Activated T-cell treated with anti-CD3 and anti-CD28 coated beads for 1 hour (primary cell): ENCODE data around the gene RGS10.
"Not testable (repeated sequence)": the region's sequence is repeated elsewhere in the genome, so short reads cannot be mapped to it uniquely, and the experiment has no call there.

ENCODE experiments used
- DNase-seq: peaks from one replicate; pipeline ENCODE4 v3.0.0-alpha.2; 2020; ENCODE audit warnings: low read depth

Gene RGS10

DNA sequence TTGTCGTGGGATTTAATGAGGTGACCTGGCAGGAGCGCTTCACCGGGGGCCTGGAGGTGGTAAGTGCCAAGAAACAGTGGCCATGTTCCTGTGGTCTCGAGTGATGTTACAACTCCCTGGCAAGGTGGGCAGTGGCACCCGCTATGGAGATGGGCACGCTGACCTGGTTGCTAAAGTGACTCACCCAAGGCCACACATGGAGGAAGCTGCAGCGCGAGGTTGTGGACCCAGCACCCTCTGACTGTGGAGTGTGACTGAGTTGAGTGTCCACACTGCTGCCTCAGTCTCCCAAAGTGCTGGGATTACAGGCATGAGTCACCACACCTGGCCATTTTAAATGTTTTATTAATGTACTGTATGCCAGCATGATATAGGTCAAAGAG, 73.2 kb downstream of the RGS10 start:
- no peak for DNase-seq

GRCh38 chr10:119468542-119469324, 73.8 kb downstream of the RGS10 start:
- DNase-seq: no peak

- no peak for DNase-seq
Measured at GRCh38 chr10:119466655-119467054, 75.9 kb downstream of the RGS10 start.

DNA sequence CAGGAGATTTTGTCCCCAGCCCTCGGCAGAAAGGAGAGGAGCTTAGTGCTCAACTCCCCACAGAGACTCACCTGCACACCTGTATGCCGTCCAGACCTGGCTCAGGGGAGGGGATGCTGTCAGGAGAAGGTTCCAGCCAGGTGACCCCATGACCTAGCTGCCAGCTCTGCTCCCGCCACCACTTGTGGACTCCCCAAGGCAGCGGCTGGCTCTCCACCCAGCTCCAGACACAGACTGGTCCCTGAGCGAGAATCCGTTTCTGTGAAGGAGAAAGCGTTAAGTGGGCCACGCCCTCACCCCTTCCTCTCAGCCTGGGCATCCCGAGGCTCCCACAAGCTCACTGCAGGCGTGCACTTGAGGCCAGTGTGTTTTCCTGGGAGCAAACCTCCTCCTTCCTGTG, 76.4 kb downstream of the RGS10 start:
- DNase-seq: no peak

- DNase-seq: no peak
Measured at GRCh38 chr10:119465085-119465484, 77.4 kb downstream of the RGS10 start.

DNA sequence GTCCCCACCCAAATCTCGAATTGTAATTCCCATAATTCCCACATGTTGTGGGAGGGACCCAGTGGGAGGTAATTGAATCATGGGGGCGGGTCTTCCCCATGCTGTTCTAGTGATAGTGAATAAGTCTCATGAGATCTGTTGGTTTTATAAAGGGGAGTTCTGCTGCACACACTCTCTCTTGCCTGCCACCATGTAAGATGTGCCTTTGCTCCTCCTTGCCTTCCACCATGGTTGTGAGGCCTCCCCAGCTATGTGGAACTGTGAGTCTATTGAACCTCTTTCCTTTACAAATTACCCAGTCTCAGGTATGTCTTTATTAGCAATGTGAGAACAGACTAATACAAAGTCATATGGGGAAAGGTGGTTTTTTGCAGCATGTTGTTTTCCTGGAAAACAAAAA, 79.3 kb downstream of the RGS10 start:
- not testable (repeated sequence) for DNase-seq

- DNase-seq: no peak
Measured at GRCh38 chr10:119462773-119463172, 79.7 kb downstream of the RGS10 start.

- no peak for DNase-seq
Measured at GRCh38 chr10:119461923-119462322, 80.6 kb downstream of the RGS10 start.

GRCh38 chr10:119461380-119461779, 81.1 kb downstream of the RGS10 start:
- no peak for DNase-seq

DNA sequence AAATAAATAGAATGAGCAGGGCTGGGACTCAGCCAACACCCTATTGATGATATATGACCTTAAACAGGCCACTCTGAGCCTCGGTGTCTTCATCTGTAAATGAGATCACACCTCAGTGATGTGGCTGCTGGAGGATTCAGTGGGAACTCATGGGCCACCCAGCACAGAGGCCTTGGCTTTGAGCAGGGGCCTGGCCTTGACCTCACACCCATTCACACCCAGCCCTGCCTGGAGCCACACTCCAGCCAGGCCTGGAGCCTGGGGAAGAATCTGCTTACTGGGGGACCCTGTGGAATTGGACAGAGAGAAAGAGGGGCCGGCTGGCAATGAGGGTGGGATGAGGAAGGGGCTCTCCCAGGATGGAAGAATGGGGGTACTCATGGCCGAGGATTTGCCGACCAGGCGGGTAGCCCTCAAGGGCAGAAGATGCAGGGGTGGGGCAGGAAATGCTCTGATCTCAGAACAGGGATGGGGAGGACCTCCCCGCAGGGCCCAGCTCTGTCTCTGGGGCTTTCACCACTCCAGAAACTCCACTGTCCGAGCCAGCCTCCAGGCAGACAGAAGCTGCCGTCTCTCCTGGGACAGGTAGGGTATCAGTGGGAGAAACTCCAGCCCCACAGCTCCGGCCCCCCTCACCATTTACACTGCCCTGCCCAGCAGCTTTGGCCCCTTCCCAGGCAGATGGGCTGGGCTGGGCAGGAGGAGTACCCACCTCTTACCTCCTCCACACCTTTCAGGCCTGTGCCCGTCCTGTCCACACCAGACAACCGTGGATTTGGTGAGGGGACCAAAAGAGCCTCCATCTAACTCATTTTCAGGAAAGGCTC, 81.9 kb downstream of the RGS10 start:
- no peak for DNase-seq

DNA sequence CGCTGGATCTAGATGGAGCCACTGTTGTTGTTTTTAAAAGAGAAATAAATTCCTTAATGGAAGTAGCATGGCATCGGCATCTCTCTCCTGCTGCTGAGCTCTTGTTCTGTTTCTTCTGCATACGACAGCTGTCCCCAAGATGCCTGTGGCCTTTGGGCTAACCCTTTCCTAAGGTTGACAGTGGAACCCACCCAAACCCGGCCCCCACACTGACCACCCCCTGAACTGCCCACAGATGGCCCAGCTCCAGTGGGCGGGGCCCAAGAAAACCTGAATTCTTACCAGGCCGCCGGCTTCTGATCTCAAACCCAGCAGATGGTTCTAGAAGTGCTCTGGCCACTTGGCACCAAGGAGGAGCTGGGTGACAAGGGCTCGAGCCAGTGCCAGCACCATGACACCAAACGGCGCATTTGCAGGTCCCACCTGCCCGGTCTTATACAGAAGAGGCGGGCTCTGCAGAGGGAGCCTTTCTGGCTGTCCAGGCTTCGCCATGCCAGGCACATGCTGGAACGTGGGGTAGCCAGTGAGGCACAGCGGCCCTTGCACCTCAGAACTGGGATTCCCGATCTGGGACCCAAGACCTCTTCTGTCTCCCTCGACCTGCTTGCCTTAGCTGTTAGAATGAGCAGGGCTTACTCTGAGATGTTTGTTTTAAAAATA, 82.7 kb downstream of the RGS10 start:
- DNase-seq: no peak

DNA sequence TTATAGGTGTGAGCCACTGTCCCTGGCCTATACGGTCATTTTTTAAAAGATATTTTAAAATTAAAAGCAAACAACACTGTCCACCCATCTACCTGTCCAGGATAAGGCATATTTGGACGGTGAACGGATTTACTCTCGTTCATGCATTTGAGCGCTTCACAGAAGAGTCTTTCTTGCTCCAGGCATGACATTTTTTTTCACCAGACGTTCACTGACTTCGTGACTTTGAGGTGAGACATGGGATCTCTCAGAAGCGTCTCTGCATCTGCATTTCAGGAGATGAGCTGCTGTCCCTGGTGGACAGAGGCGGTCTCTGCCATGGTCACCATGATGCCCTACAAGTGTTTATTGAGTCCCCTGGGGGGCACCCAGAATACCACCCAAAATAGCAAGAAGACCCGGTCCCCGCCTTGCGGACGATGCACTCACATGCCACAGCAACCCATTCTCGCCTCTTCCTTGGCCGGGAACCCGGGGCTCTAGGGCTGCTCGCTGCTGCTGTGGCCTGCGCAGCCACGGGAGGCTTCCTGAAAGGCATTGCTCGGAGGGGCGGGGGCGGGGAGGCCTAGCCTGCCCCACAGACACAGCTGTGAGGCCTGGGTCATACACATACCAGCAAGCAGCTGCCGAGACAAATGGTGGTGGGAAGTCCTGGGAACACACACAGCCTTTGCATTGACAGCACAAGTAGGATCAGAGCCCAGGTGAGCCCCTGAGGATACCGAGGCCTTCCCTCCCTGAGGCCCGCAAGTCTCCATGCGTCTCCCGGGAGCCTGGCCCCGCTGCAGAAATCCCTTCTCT, 84.4 kb downstream of the RGS10 start:
- no peak for DNase-seq

DNA sequence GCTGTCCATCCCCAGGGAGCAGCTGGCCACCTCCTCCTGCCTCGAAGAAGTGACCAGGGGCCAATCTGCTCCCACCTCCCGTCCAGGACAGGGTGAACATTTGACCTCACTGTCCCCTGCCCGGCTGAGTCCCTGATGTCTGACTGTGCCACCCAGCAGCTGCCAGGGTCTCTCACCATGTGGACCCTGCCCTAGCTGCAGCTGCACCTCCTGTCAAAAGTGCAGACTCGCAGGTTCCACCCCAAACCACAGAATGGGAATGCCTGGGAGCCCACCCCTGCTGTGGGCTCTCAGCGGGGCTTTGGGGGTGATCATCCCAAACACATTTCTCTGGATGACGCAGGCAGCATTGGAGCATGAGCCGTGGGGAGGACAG, 86.1 kb downstream of the RGS10 start:
- no peak for DNase-seq

DNA sequence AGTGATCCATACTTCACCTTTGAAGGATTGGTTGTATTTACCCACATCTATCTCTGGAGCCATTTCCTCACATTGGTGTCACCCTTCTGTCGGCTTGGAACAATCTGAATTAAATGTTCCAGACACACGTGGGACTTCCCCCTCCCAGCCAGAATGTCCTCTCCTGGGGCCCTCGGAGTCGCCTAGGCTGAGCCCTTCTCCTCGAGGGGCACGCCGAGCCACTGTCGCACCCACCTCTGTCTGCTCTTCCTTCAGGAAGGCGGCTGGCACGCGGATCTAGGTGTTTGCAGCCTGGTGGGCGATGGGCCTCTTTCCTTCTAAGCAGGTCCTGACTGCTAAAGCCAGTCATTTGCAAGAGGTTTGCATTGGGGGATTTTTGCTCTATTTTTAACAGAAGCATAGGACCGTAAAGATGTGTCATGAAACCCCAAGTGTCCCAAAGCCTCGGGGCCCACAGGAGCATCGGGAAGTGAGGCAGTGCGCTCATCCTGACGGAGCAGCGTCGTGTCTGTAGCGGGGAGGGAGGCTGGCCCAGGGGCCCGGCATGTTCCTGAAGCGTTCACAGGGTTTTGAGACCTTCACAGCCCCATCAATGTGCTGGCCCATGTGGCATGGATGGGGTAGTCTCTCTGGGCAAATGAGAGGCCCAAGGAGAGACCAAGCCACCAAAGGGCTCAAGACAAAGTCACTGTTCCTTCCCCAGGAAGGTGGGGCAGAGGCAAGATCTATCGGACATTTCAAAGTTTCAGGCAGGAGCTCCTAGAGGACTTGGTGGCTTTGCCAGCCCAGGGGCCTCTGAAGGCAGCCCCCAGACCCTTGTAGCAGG, 86.7 kb downstream of the RGS10 start:
- DNase-seq: no peak

- no peak for DNase-seq
Measured at GRCh38 chr10:119454990-119455389, 87.5 kb downstream of the RGS10 start.

GRCh38 chr10:119454316-119454715, 88.2 kb downstream of the RGS10 start:
- no peak for DNase-seq

- no peak for DNase-seq
Measured at GRCh38 chr10:119453313-119453712, 89.2 kb downstream of the RGS10 start.

DNA sequence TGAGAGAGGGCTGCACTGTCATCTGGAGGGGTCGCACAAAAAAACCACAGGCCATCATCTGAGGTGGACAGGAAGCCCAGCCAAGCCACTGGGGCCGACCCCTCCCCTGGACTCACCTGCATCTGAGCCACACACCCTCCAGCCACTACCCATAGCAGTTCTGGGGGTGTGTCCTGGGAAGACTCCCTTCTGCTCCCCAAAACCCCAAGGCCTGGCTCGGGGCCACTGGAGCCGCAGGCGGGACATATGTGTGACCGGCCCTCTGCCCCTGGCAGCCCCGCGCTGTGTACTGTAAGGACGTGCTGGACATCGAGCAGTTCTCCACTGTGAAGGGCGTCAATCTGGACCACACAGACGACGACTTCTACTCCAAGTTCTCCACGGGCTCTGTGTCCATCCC, 90.1 kb downstream of the RGS10 start:
- no peak for DNase-seq

GRCh38 chr10:119451300-119451896, 91.1 kb downstream of the RGS10 start:
- no peak for DNase-seq

GRCh38 chr10:119450606-119451299, 91.8 kb downstream of the RGS10 start:
- DNase-seq: no peak
